Heart right ventricle (tissue), 16 donors: ENCODE results near the gene OR9Q1. TPM values are rescaled to one million over a fixed set of nuclear protein-coding genes. Genes with fewer than 3 reads are reported as not detected.

Experiments used
- ATAC-seq, 8 donors: fragments of 200-7000 bp; cut with Tn5 transposase; one replicate each; pipeline ENCODE4 v1.9.1; 2020; ENCODE audit warnings: mild to moderate bottlenecking in 8 of 8, moderate library complexity in 8 of 8, moderate number of reproducible peaks in 1 of 8
- DNase-seq, 2 donors: peaks; one replicate each; pipeline ENCODE4 v3.0.0-alpha.2; 2020
- H3K27ac ChIP-seq, 10 donors: fragments of 200-600 bp; sonication (generic) in 2 of 10; one replicate each; pipeline versions ENCODE4 v1.5.0 to v1.8.0; 2020 to 2022; ENCODE audit warnings: mild to moderate bottlenecking in 3 of 10
- H3K27me3 ChIP-seq, 7 donors: fragments of 200-600 bp; one replicate each; pipeline ENCODE4 v1.8.0; 2021 to 2022; ENCODE audit warnings: mild to moderate bottlenecking in 2 of 7
- H3K36me3 ChIP-seq, 9 donors: fragments of 200-600 bp; sonication (generic) in 1 of 9; one replicate each; pipeline versions ENCODE4 v1.5.0 to v1.8.0; 2020 to 2022; ENCODE audit warnings: mild to moderate bottlenecking in 2 of 9
- H3K4me1 ChIP-seq, 9 donors: fragments of 200-600 bp; sonication (generic) in 1 of 9; one replicate each; pipeline versions ENCODE4 v1.5.0 to v1.8.0; 2020 to 2022; ENCODE audit warnings: mild to moderate bottlenecking in 4 of 9
- H3K4me3 ChIP-seq, 10 donors: fragments of 200-600 bp; sonication (generic) in 2 of 10; one replicate each; pipeline versions ENCODE4 v1.5.0 to v1.8.0; 2020 to 2022; ENCODE audit warnings: mild to moderate bottlenecking in 7 of 10, moderate library complexity in 2 of 10
- H3K9me3 ChIP-seq, 11 donors: fragments of 200-600 bp in 10 of 11; sonication (generic) in 2 of 11; one replicate each; pipeline versions ENCODE4 v1.5.0 to v1.8.0; 2013 to 2022; ENCODE audit warnings: mild to moderate bottlenecking in 2 of 11, control low read depth in 1 of 11, moderate library complexity in 1 of 11
- CTCF ChIP-seq, 9 donors: fragments of 200-600 bp; sonication (generic) in 2 of 9; IDR thresholded peaks; one replicate each; pipeline versions ENCODE4 v1.5.0 to v1.8.0; 2021 to 2022; ENCODE audit warnings: antibody characterized with exemption in 9 of 9, mild to moderate bottlenecking in 5 of 9, moderate library complexity in 1 of 9
- WGBS, 2 donors: extraction: QIAGEN DNeasy Blood & Tissue Kit; methylation state at CpG; one replicate each; pipeline ENCODE4 v1.1.7; 2013; ENCODE audit warnings: inconsistent platforms in 1 of 2; 5-methylcytosine and 5-hydroxymethylcytosine counted together
- intact Hi-C, 10 donors: fragments of 100-400 bp; cut with DNase I; formaldehyde crosslinking; loops; one replicate each; pipeline versions ENCODE4 v1.11.1 to v1.14.2; 2022
- polyA plus RNA-seq, 2 donors: library from polyadenylated mRNA; stranded (reverse); fragments of 200-250 nt; gene quantifications; one replicate each; pipeline ENCODE4 v1.2.3, GENCODE V29; 2013
- total RNA-seq, 10 donors: library from RNA; stranded (reverse); fragmentation: NEBNext Ultra II Directional in 3 of 10; extraction: Animal tissue kit (Norgen Biotek cat#: 25700) in 3 of 10; gene quantifications; one replicate each; pipeline versions ENCODE4 v1.2.1 to v1.2.4, GENCODE V29; 2021 to 2023
- donor health status: Arrhythmogenic right ventricular cardiomyopathy.
- donor health status: ischemic (EF 13 %, LVEDD 7.1; RV severe dilation, severe dysfunction).
- donor health status: healthy with polysubstance abuse.
- donor health status: DM: no; HTN: yes; CAD: no.
- donor health status: DM: no; HTN: no; CAD: no.
- donor health status: ischemic (EF 25% LVEDD 6.9; RV normal size, moderate dysfunction).
- donor health status: ischemic (EF 25% LVEDD 5.7; RV mildly dilated, moderate dysfunction).
- donor health status: healthy.
- donor health status: DM: yes; HTN: yes; CAD: no.
- donor health status: Ischemic cardiomyopathy.
- donor health status: ischemic (EF 35%, LVEDD 5.7; RV mildly dilated, moderate dysfunction).
- donor health status: nonischemic (EF 11% LVEDD 7.7; RV severe dilation, severe dysfunction).
- donor health status: DM: yes; HTN: yes; CAD: no.
- donor health status: PGD.
- donor health status: ischemic (EF 29% LVEDD 5.4; RV normal size, mild dysfunction).
- donor health status: nonischemic (EF 23%, LVEDD 6.1; RV moderate dilation, normal function).

Gene OR9Q1
- total and polyA plus RNA-seq, 12 donors = not detected

GRCh38 chr11:58011771-58012170 is 11.9 kb upstream of the OR9Q1 start:
- Histone ChIP-seq H3K27me3 (no peaks in the 10 kb centered on the region), H3K36me3 (no peaks in the 10 kb centered on the region), H3K4me1 (no peaks in the 10 kb centered on the region), H3K4me3 (no peak overlapping the region), H3K9me3 (no peaks in the 10 kb centered on the region), H3K27ac (no peak overlapping the region)
- intact Hi-C loops = no loop called here
- ATAC-seq (no peak), DNase-seq (no peak)
- WGBS, 2 donors = 71 to 78% methylated on average over 6 of the region's 6 CpGs
- no peak for TF ChIP-seq CTCF (IDR thresholded peaks at IDR 0.05)

- no peak for TF ChIP-seq CTCF (IDR thresholded peaks at IDR 0.05)
- H3K4me1 ChIP-seq = peaks cover 0 to 64% (median 36%) of the 10 kb centered on the region in 9 donors
Measured at GRCh38 chr11:58024601-58025091, 965 bp downstream of the OR9Q1 start.

GRCh38 chr11:58027341-58027740 is 3.7 kb downstream of the OR9Q1 start:
- H3K9me3 ChIP-seq = peaks cover 0 to 5% (median 0%) of the 10 kb centered on the region in 11 donors
- intact Hi-C loops = loop anchor here in 2 of 10 donors (10.0 kb wide), 3 partner anchors 93 to 253 kb away; partner anchors contain the start of gene OR9Q2 (in 1 of the 2)
- ATAC-seq (no peak), DNase-seq (no peak)
- 77 to 81% methylated on average over 4 of the region's 4 CpGs for whole genome bisulfite sequencing, 2 donors
- no peaks in the 10 kb centered on the region for H3K36me3 ChIP-seq
- no peak overlapping the region for H3K4me3 ChIP-seq
- peaks cover 0 to 55% (median 36%) of the 10 kb centered on the region in 9 donors for H3K4me1 ChIP-seq
- TF ChIP-seq CTCF (IDR thresholded peaks at IDR 0.05) = no peak
- H3K27ac ChIP-seq = peak overlapping the region in 2 of 10 donors; percentile 58 to 74
- no peaks in the 10 kb centered on the region for H3K27me3 ChIP-seq

More at GRCh38 chr11:58024601-58025091, 965 bp downstream of the OR9Q1 start:
- no peaks in the 10 kb centered on the region for H3K36me3 ChIP-seq
- no peaks in the 10 kb centered on the region for H3K27me3 ChIP-seq
- no peaks in the 10 kb centered on the region for H3K9me3 ChIP-seq
- 24 to 36% methylated on average over 8 of the region's 8 CpGs for WGBS, 2 donors
- H3K4me3 ChIP-seq = no peak overlapping the region
- DNase-seq (peak; percentile 85 to 89), ATAC-seq (peak; percentile 92 to 98 (median 95))
- peak overlapping the region in 9 of 10 donors; percentile 21 to 93 (median 81) for H3K27ac ChIP-seq
- intact Hi-C loops = loop anchor here in 3 of 10 donors (1.0 to 10.0 kb wide), 5 partner anchors 20 to 250 kb away; partner anchors contain the start of gene OR9Q2 (in 1 of the 3)

- ATAC-seq (peak in 2 of 8 donors; percentile 36 to 39), DNase-seq (no peak)
- H3K4me1 ChIP-seq = peaks cover 0 to 41% (median 23%) of the 10 kb centered on the region in 9 donors
- H3K27ac ChIP-seq = peak overlapping the region in 9 of 10 donors; percentile 26 to 74 (median 58)
- peaks cover 0 to 11% (median 0%) of the 10 kb centered on the region in 11 donors for H3K9me3 ChIP-seq
- H3K27me3 ChIP-seq = no peaks in the 10 kb centered on the region
- no peaks in the 10 kb centered on the region for H3K36me3 ChIP-seq
- intact Hi-C loops = loop anchor here in 2 of 10 donors (10.0 kb wide), 3 partner anchors 94 to 254 kb away; partner anchors contain the start of gene OR9Q2 (in 1 of the 2)
- no peak overlapping the region for H3K4me3 ChIP-seq
- no peak for TF ChIP-seq CTCF (IDR thresholded peaks at IDR 0.05)
- WGBS, 2 donors = 52 to 53% methylated on average over 6 of the region's 6 CpGs
Measured at GRCh38 chr11:58028687-58029411, 5.2 kb downstream of the OR9Q1 start.
